ENCODE measurements around the gene USP17L5.
"Not testable (repeated sequence)": the region's sequence is repeated elsewhere in the genome, so short reads cannot be mapped to it uniquely, and the experiment has no call there.

USP17L5 gene, protein sequence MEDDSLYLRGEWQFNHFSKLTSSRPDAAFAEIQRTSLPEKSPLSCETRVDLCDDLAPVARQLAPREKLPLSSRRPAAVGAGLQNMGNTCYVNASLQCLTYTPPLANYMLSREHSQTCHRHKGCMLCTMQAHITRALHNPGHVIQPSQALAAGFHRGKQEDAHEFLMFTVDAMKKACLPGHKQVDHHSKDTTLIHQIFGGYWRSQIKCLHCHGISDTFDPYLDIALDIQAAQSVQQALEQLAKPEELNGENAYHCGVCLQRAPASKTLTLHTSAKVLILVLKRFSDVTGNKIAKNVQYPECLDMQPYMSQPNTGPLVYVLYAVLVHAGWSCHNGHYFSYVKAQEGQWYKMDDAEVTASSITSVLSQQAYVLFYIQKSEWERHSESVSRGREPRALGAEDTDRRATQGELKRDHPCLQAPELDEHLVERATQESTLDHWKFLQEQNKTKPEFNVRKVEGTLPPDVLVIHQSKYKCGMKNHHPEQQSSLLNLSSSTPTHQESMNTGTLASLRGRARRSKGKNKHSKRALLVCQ

GRCh38 chr4:9339103-9339502 lies at the start of gene USP17L5:
Gene USP17L5 (plus strand): TSS chr4:9339403. CDS start chr4:9339403, 0 bp downstream.
- DNase-seq = not testable (repeated sequence)

DNA sequence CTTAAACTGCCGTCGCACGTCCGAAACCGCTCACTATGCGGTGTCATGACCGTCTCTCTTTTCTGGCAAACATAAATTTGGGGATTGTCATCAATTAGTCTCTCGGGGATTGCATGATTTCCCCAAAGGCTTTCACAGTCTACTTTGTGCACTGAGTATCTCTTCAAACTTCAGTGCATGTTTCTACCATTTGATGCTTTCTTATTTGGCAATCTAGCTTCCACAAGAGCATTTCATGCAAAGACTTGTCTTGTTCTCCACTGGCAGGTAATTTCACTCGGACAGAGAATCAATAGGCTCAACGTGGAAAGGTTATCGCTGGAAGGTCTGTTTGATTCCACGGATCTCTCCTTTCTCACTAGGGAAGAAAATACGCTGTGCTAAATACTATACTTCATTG lies 15.0 kb upstream of the USP17L5 start:
- not testable (repeated sequence) for DNase-seq

GRCh38 chr4:9324865-9325264 lies 14.3 kb upstream of the USP17L5 start, which contains the start of gene USP17L24:
Gene USP17L24 (plus strand): TSS chr4:9325165. CDS start chr4:9325165, 0 bp downstream.
- not testable (repeated sequence) for DNase-seq

DNA sequence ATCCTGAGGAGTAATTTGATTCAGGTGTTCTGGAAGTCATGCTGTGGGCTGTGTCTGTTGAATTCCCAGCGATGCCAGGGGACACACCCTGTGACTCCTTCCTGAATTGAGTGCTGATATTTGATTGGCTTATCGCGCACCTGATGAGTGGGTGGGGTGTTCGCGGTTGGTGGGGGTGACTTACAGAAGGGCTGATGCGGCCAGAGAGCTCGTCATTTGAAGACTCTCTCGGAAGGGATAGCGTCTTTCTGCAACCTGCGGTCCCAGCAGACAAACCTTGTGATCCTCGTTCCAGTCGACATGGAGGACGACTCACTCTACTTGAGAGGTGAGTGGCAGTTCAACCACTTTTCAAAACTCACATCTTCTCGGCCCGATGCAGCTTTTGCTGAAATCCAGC lies 9.6 kb upstream of the USP17L5 start, which contains the start of gene USP17L25:
USP17L25 (plus strand) TSS at position 301 of the 400 bp plus-strand sequence; CDS start at position 301, 0 bp downstream.
- not testable (repeated sequence) for DNase-seq

DNA sequence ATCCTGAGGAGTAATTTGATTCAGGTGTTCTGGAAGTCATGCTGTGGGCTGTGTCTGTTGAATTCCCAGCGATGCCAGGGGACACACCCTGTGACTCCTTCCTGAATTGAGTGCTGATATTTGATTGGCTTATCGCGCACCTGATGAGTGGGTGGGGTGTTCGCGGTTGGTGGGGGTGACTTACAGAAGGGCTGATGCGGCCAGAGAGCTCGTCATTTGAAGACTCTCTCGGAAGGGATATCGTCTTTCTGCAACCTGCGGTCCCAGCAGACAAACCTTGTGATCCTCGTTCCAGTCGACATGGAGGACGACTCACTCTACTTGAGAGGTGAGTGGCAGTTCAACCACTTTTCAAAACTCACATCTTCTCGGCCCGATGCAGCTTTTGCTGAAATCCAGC lies 4.8 kb upstream of the USP17L5 start, which contains the start of gene USP17L26:
USP17L26 (plus strand) TSS at position 301 of the 400 bp plus-strand sequence; CDS start at position 301, 0 bp downstream.
- DNase-seq = not testable (repeated sequence)

GRCh38 chr4:9343848-9344247 lies 4.6 kb downstream of the USP17L5 start, which contains the start of gene USP17L27:
Gene USP17L27 (plus strand): TSS chr4:9344148. CDS start chr4:9344148, 0 bp downstream.
- DNase-seq = not testable (repeated sequence)

- DNase-seq = not testable (repeated sequence)
These were observed 9.4 kb downstream of the USP17L5 start, which contains the start of gene USP17L28 for GRCh38 chr4:9348593-9348992. Gene USP17L28 (plus strand): TSS chr4:9348893. CDS start chr4:9348893, 0 bp downstream.

- DNase-seq = not testable (repeated sequence)
These were observed 11.7 kb downstream of the USP17L5 start for GRCh38 chr4:9350866-9351265.

DNA sequence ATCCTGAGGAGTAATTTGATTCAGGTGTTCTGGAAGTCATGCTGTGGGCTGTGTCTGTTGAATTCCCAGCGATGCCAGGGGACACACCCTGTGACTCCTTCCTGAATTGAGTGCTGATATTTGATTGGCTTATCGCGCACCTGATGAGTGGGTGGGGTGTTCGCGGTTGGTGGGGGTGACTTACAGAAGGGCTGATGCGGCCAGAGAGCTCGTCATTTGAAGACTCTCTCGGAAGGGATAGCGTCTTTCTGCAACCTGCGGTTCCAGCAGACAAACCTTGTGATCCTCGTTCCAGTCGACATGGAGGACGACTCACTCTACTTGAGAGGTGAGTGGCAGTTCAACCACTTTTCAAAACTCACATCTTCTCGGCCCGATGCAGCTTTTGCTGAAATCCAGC lies 14.1 kb downstream of the USP17L5 start, which contains the start of gene USP17L29:
USP17L29 (plus strand) TSS at position 301 of the 400 bp plus-strand sequence; CDS start at position 301, 0 bp downstream.
- not testable (repeated sequence) for DNase-seq

GRCh38 chr4:9362829-9363228 lies 23.6 kb downstream of the USP17L5 start, which contains the start of gene USP17L30:
Gene USP17L30 (plus strand): TSS chr4:9363129. CDS start chr4:9363129, 0 bp downstream.
- not testable (repeated sequence) for DNase-seq

GRCh38 chr4:9379881-9380280 lies 40.7 kb downstream of the USP17L5 start:
- DNase-seq = not testable (repeated sequence)

- peak; percentile 38 for DNase-seq
These were observed 41.9 kb downstream of the USP17L5 start for GRCh38 chr4:9381012-9381534.

DNA sequence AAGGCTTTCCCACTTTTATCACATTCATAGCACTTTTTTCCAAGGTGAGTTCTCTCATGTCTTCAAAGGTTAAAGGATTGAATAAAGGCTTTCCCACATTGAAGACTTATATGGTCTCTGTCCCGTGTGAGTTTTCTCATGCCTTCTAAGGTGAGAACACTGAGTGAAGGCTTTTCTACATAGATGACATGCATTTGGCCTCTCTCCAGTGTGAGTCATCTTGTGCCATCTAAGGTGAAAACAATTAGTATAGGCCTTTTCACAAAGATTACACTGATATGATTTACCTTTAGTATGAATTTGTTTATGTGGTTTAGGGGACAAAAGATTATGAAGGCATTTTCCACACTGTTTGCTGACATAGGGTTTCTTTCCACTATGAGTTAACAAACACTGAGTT lies 44.9 kb downstream of the USP17L5 start:
- no peak for DNase-seq

DNA sequence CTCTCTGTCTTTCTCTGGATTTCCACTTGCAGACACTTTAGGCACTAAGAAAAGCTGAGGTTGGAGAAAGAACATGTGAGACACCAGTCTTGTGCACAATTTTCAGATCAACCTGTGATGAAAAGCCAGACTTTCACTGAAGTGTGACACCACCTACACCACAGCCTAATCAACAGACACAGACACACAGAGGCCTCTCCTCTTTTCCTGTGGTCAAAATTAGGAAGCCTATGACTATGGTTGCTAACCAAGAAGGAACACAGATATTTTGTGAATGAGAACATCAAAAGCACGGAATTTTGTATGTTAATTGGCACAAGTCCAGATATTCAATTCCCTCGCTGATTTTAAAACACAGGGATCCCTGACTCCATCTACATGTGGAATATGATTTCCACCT lies 49.8 kb downstream of the USP17L5 start:
- not testable (repeated sequence) for DNase-seq

Data from activated T-cell treated with anti-CD3 and anti-CD28 coated beads for 4 hours (primary cell).